Activated CD8-positive, alpha-beta T cell treated with anti-CD3 and anti-CD28 coated beads for 36 hours (primary cell): ENCODE measurements around the gene SAMD11. TPM values are rescaled to one million over a fixed set of nuclear protein-coding genes. Genes with fewer than 3 reads are reported as not detected.

Experiments
- ATAC-seq: fragments of 200-7000 bp; cut with Tn5 transposase; one replicate; pipeline ENCODE4 v1.10.0; 2021; ENCODE audit warnings: mild to moderate bottlenecking, moderate library complexity
- CTCF ChIA-PET: fragments of 350-600 bp; sonication (Branson Sonifier 250); formaldehyde crosslinking; loops from one replicate; lab custom pipeline; 2021; ENCODE audit warnings: antibody characterized with exemption; lab: Charles Lee
- POLR2A ChIA-PET: fragments of 350-600 bp; sonication (Branson Sonifier 250); formaldehyde crosslinking; loops from one replicate; lab custom pipeline; 2021; ENCODE audit warnings: antibody characterized with exemption; lab: Charles Lee
- DNase-seq: peaks from one replicate; pipeline ENCODE4 v3.0.0-alpha.2; 2020
- H3K27ac Mint-ChIP-seq: one replicate; pipeline ENCODE4 v1.8.0; 2021; ENCODE audit warnings: mild to moderate bottlenecking, mixed read lengths
- H3K27me3 Mint-ChIP-seq: one replicate; pipeline ENCODE4 v1.8.0; 2021; ENCODE audit warnings: mixed read lengths
- H3K36me3 Mint-ChIP-seq: one replicate; pipeline ENCODE4 v1.8.0; 2021; ENCODE audit warnings: low read depth, mixed read lengths
- H3K4me1 Mint-ChIP-seq: one replicate; pipeline ENCODE4 v1.8.0; 2021; ENCODE audit warnings: low read depth, mixed read lengths
- H3K4me3 Mint-ChIP-seq: one replicate; pipeline ENCODE4 v1.8.0; 2021; ENCODE audit warnings: mild to moderate bottlenecking, moderate library complexity, mixed read lengths
- H3K9me3 Mint-ChIP-seq: one replicate; pipeline ENCODE4 v1.8.0; 2021; ENCODE audit warnings: mixed read lengths
- CTCF ChIP-seq: fragments of 200-600 bp; IDR thresholded peaks from one replicate; pipeline ENCODE4 v1.8.0; 2022; ENCODE audit warnings: antibody characterized with exemption, mild to moderate bottlenecking
- intact Hi-C: fragments of 100-400 bp; cut with micrococcal nuclease; formaldehyde crosslinking; loops from one replicate; pipeline ENCODE4 v1.10.0; 2022
- total RNA-seq, 2 experiments: library from RNA; stranded (reverse); gene quantifications; one replicate each; pipeline ENCODE4 v1.2.3, GENCODE V29; 2021

The SAMD11 gene
- total RNA-seq, 2 experiments from 2014 or later, result not detected

- DNase-seq (no peak), ATAC-seq (no peak)
- H3K4me1 Mint-ChIP-seq, result peaks cover 4% of the 10 kb centered on the region
- peaks cover 17% of the 10 kb centered on the region for H3K36me3 Mint-ChIP-seq
- ChIA-PET CTCF (interaction anchor here (0.9 to 1.8 kb wide), 2 partner anchors 14 to 42 kb away, joined by 3 to 7 read pairs; no protein-coding TSS in a partner anchor), POLR2A (interaction anchor here (0.8 to 3.3 kb wide), 3 partner anchors 13 to 122 kb away, joined by 3 to 17 read pairs (median 3); no protein-coding TSS in a partner anchor)
- H3K4me3 Mint-ChIP-seq, result no peak overlapping the region
- intact Hi-C loops, result no loop called here
- peaks cover 22% of the 10 kb centered on the region for H3K27me3 Mint-ChIP-seq
- H3K27ac Mint-ChIP-seq, result no peak overlapping the region
- TF ChIP-seq CTCF, result no peak
- H3K9me3 Mint-ChIP-seq, result no peaks in the 10 kb centered on the region
Observed at GRCh38 chr1:942411-942821, 18.7 kb downstream of the SAMD11 start.

GRCh38 chr1:942864-943533, 19.3 kb downstream of the SAMD11 start:
- Mint-ChIP-seq H3K36me3 (peaks cover 17% of the 10 kb centered on the region), H3K27ac (no peak overlapping the region), H3K9me3 (no peaks in the 10 kb centered on the region), H3K27me3 (peaks cover 20% of the 10 kb centered on the region), H3K4me3 (no peak overlapping the region), H3K4me1 (peaks cover 4% of the 10 kb centered on the region)
- ChIA-PET POLR2A (interaction anchor here (0.9 to 3.3 kb wide), 3 partner anchors 12 to 121 kb away, joined by 3 to 17 read pairs (median 3); no protein-coding TSS in a partner anchor), CTCF (interaction anchor here (0.9 kb wide), 1 partner anchor 14 kb away, joined by 3 read pairs; no protein-coding TSS in a partner anchor)
- ATAC-seq (no peak), DNase-seq (no peak)
- intact Hi-C loops, result no loop called here
- TF ChIP-seq CTCF, result no peak

GRCh38 chr1:943545-944340, 20.0 kb downstream of the SAMD11 start:
- no peak overlapping the region for H3K4me3 Mint-ChIP-seq
- no peak overlapping the region for H3K27ac Mint-ChIP-seq
- no peak for ATAC-seq

GRCh38 chr1:944341-945325, 20.9 kb downstream of the SAMD11 start:
- Mint-ChIP-seq H3K27ac (no peak overlapping the region), H3K9me3 (no peaks in the 10 kb centered on the region), H3K4me3 (no peak overlapping the region), H3K27me3 (peaks cover 8% of the 10 kb centered on the region), H3K36me3 (peaks cover 20% of the 10 kb centered on the region), H3K4me1 (peaks cover 4% of the 10 kb centered on the region)
- DNase-seq (no peak), ATAC-seq (no peak)
- ChIA-PET POLR2A (no interaction called here), CTCF (no interaction called here)
- no peak for TF ChIP-seq CTCF
- intact Hi-C loops, result no loop called here

More at GRCh38 chr1:943545-944340, 20.0 kb downstream of the SAMD11 start:
- DNase-seq, result no peak
- no peak for TF ChIP-seq CTCF
- H3K4me1 Mint-ChIP-seq, result peaks cover 4% of the 10 kb centered on the region
- H3K36me3 Mint-ChIP-seq, result peaks cover 19% of the 10 kb centered on the region
- peaks cover 13% of the 10 kb centered on the region for H3K27me3 Mint-ChIP-seq
- no peaks in the 10 kb centered on the region for H3K9me3 Mint-ChIP-seq
- CTCF ChIA-PET, result no interaction called here
- POLR2A ChIA-PET, result interaction anchor here (0.9 to 3.3 kb wide), 3 partner anchors 12 to 121 kb away, joined by 3 to 17 read pairs (median 3); no protein-coding TSS in a partner anchor
- intact Hi-C loops, result no loop called here
